Measurements from ENCODE around the gene EEF2K. TPM values are rescaled to one million over a fixed set of nuclear protein-coding genes. Genes with fewer than 3 reads are reported as not detected.

The EEF2K gene
- total RNA-seq, 1 experiment from 2014 or later, result 15.9 TPM

- no peak for DNase-seq (ENCODE audit: unreplicated experiment)
- Mint-ChIP-seq H3K4me1 (ENCODE audit: insufficient read depth, unreplicated experiment) (peaks cover 10% of the 10 kb centered on the region), H3K36me3 (ENCODE audit: insufficient read depth, unreplicated experiment) (no peaks in the 10 kb centered on the region), H3K27ac (ENCODE audit: low read depth, unreplicated experiment) (no peak overlapping the region), H3K4me3 (ENCODE audit: unreplicated experiment) (no peak overlapping the region), H3K27me3 (ENCODE audit: insufficient read depth, unreplicated experiment) (peaks cover 14% of the 10 kb centered on the region), H3K9me3 (ENCODE audit: unreplicated experiment) (no peaks in the 10 kb centered on the region)
- intact Hi-C loops (cut with micrococcal nuclease), result no loop called here
- POLR2A ChIA-PET, result interaction anchor here (0.9 kb wide), 1 partner anchor 48 kb away, joined by 4 read pairs; no protein-coding TSS in a partner anchor
- BruUV-seq (replicated peaks), result no TSS peak
- CTCF ChIA-PET, result interaction anchor here (0.6 to 1.2 kb wide), 2 partner anchors 16 to 184 kb away, joined by 3 read pairs; no protein-coding TSS in a partner anchor
- no peak for TF ChIP-seq CTCF (IDR thresholded peaks at IDR 0.05; ENCODE audit: unreplicated experiment)
Observed at GRCh38 chr16:22184615-22184968, 21.5 kb upstream of the EEF2K start.

- intact Hi-C loops (cut with micrococcal nuclease), result no loop called here
- CTCF ChIA-PET, result interaction anchor here (0.5 to 3.1 kb wide), 7 partner anchors 14 to 385 kb away, joined by 3 to 20 read pairs (median 3); no protein-coding TSS in a partner anchor
Observed at GRCh38 chr16:22186517-22186916, 19.6 kb upstream of the EEF2K start.

GRCh38 chr16:22188267-22188594 lies 17.8 kb upstream of the EEF2K start:
- BruUV-seq (replicated peaks), result no TSS peak
- DNase-seq (ENCODE audit: unreplicated experiment), result no peak
- peaks cover 23% of the 10 kb centered on the region for H3K4me1 Mint-ChIP-seq (ENCODE audit: insufficient read depth, unreplicated experiment)
- H3K27me3 Mint-ChIP-seq (ENCODE audit: insufficient read depth, unreplicated experiment), result no peaks in the 10 kb centered on the region
- no peak for TF ChIP-seq CTCF (IDR thresholded peaks at IDR 0.05; ENCODE audit: unreplicated experiment)
- ChIA-PET CTCF (interaction anchor here (0.5 to 8.7 kb wide), 55 partner anchors 9 to 1446 kb away, joined by 3 to 64 read pairs (median 5); partner anchors contain the start of genes MOSMO, PDZD9, POLR3E and UQCRC2), POLR2A (interaction anchor here (0.5 to 5.7 kb wide), 15 partner anchors 8 to 1205 kb away, joined by 3 to 82 read pairs (median 8); partner anchors contain the start of genes EEF2K, MOSMO, POLR3E and UQCRC2)
- intact Hi-C loops (cut with micrococcal nuclease), result loop anchor here (1.0 to 2.0 kb wide), 3 partner anchors 89 to 187 kb away; partner anchors contain the start of gene PDZD9
- H3K9me3 Mint-ChIP-seq (ENCODE audit: unreplicated experiment), result no peaks in the 10 kb centered on the region
- H3K36me3 Mint-ChIP-seq (ENCODE audit: insufficient read depth, unreplicated experiment), result peaks cover 6% of the 10 kb centered on the region
- H3K27ac Mint-ChIP-seq (ENCODE audit: low read depth, unreplicated experiment), result peak overlapping the region; percentile 35
- H3K4me3 Mint-ChIP-seq (ENCODE audit: unreplicated experiment), result no peak overlapping the region

More at GRCh38 chr16:22186517-22186916, 19.6 kb upstream of the EEF2K start:
- Mint-ChIP-seq H3K4me3 (ENCODE audit: unreplicated experiment) (no peak overlapping the region), H3K36me3 (ENCODE audit: insufficient read depth, unreplicated experiment) (peaks cover 6% of the 10 kb centered on the region), H3K27ac (ENCODE audit: low read depth, unreplicated experiment) (no peak overlapping the region), H3K27me3 (ENCODE audit: insufficient read depth, unreplicated experiment) (no peaks in the 10 kb centered on the region), H3K4me1 (ENCODE audit: insufficient read depth, unreplicated experiment) (peaks cover 11% of the 10 kb centered on the region), H3K9me3 (ENCODE audit: unreplicated experiment) (no peaks in the 10 kb centered on the region)
- no peak for TF ChIP-seq CTCF (IDR thresholded peaks at IDR 0.05; ENCODE audit: unreplicated experiment)
- no peak for DNase-seq (ENCODE audit: unreplicated experiment)
- no TSS peak for BruUV-seq (replicated peaks)
- POLR2A ChIA-PET, result interaction anchor here (1.6 kb wide), 1 partner anchor 87 kb away, joined by 3 read pairs; no protein-coding TSS in a partner anchor

- peak overlapping the region; percentile 78 for H3K4me3 Mint-ChIP-seq (ENCODE audit: unreplicated experiment)
Observed at GRCh38 chr16:22188595-22189442, 17.3 kb upstream of the EEF2K start.

More at GRCh38 chr16:22188595-22189442, 17.3 kb upstream of the EEF2K start:
- CTCF ChIA-PET, result interaction anchor here (0.5 to 8.7 kb wide), 63 partner anchors 9 to 1447 kb away, joined by 3 to 64 read pairs (median 5); partner anchors contain the start of genes MOSMO, PDZD9, POLR3E and UQCRC2
- intact Hi-C loops (cut with micrococcal nuclease), result loop anchor here (1.0 to 2.0 kb wide), 3 partner anchors 90 to 188 kb away; partner anchors contain the start of gene PDZD9
- POLR2A ChIA-PET, result interaction anchor here (0.6 to 5.7 kb wide), 23 partner anchors 9 to 627 kb away, joined by 3 to 82 read pairs (median 4); partner anchors contain the start of genes EEF2K, MOSMO, POLR3E and UQCRC2
- DNase-seq (ENCODE audit: unreplicated experiment), result peak; percentile 89
- Mint-ChIP-seq H3K4me1 (ENCODE audit: insufficient read depth, unreplicated experiment) (peaks cover 28% of the 10 kb centered on the region), H3K36me3 (ENCODE audit: insufficient read depth, unreplicated experiment) (peaks cover 6% of the 10 kb centered on the region), H3K27me3 (ENCODE audit: insufficient read depth, unreplicated experiment) (no peaks in the 10 kb centered on the region), H3K9me3 (ENCODE audit: unreplicated experiment) (no peaks in the 10 kb centered on the region), H3K27ac (ENCODE audit: low read depth, unreplicated experiment) (peak overlapping the region; percentile 95)
- peak; percentile 85 for TF ChIP-seq CTCF (IDR thresholded peaks at IDR 0.05; ENCODE audit: unreplicated experiment)
- BruUV-seq (replicated peaks), result no TSS peak

Measured in MCF 10A (cell line).